CD4-positive, alpha-beta memory T cell (primary cell): ENCODE data around the gene DUOXA1. TPM values are rescaled to one million over a fixed set of nuclear protein-coding genes. Genes with fewer than 3 reads are reported as not detected.

Experiments
- CTCF ChIA-PET: fragments of 350-600 bp; sonication (Branson Sonifier 250); formaldehyde crosslinking; loops from one replicate; lab custom pipeline; 2021; ENCODE audit warnings: inconsistent platforms; ENCODE audit not compliant: partially characterized antibody; lab: Charles Lee
- POLR2A ChIA-PET: fragments of 350-600 bp; sonication (Branson Sonifier 250); formaldehyde crosslinking; loops from one replicate; lab custom pipeline; 2021; ENCODE audit not compliant: partially characterized antibody; lab: Charles Lee
- DNase-seq, 5 donors: peaks; one replicate each; pipeline versions ENCODE4 v3.0.0 to v3.0.0-alpha.2; 2020 to 2022; ENCODE audit warnings: mixed read lengths in 1 of 5
- H3K27ac ChIP-seq: one replicate; pipeline ENCODE4 v1.7.0; 2013; ENCODE audit warnings: low read depth, low read length
- H3K27me3 ChIP-seq: 2 replicates; pipeline ENCODE4 v1.7.0; 2013; ENCODE audit warnings: mild to moderate bottlenecking, low read length, moderate library complexity; ENCODE audit not compliant: insufficient read depth
- H3K36me3 ChIP-seq: 2 replicates; pipeline ENCODE4 v1.7.0; 2013; ENCODE audit warnings: mild to moderate bottlenecking, low read length, moderate library complexity; ENCODE audit not compliant: insufficient read depth
- H3K4me1 ChIP-seq: 2 replicates; pipeline ENCODE4 v1.7.0; 2013; ENCODE audit warnings: mild to moderate bottlenecking, low read length, moderate library complexity; ENCODE audit not compliant: insufficient read depth
- H3K4me3 ChIP-seq, 2 donors: one replicate each; pipeline ENCODE4 v1.7.0; 2013; ENCODE audit warnings: low read length in 2 of 2, mild to moderate bottlenecking in 1 of 2
- H3K9me3 ChIP-seq, 2 donors: one replicate each; pipeline ENCODE4 v1.7.0; 2013; ENCODE audit warnings: low read length in 2 of 2, control low read depth in 1 of 2; ENCODE audit not compliant: control insufficient read depth in 1 of 2
- H3K27ac Mint-ChIP-seq, 7 donors: one replicate each; pipeline ENCODE4 v1.8.0; 2020 to 2021; ENCODE audit warnings: mixed read lengths in 7 of 7, mild to moderate bottlenecking in 6 of 7, inconsistent platforms in 3 of 7, moderate library complexity in 3 of 7
- H3K27me3 Mint-ChIP-seq, 2 donors: one replicate each; pipeline ENCODE4 v1.8.0; 2020 to 2021; ENCODE audit warnings: mixed read lengths in 2 of 2
- H3K36me3 Mint-ChIP-seq, 2 donors: one replicate each; pipeline ENCODE4 v1.8.0; 2020 to 2021; ENCODE audit warnings: mixed read lengths in 2 of 2, inconsistent platforms in 1 of 2, mild to moderate bottlenecking in 1 of 2
- H3K4me1 Mint-ChIP-seq, 4 donors: one replicate each; pipeline ENCODE4 v1.8.0; 2020 to 2021; ENCODE audit warnings: mixed read lengths in 4 of 4, mild to moderate bottlenecking in 1 of 4
- H3K4me3 Mint-ChIP-seq, 8 donors: one replicate each; pipeline ENCODE4 v1.8.0; 2020 to 2021; ENCODE audit warnings: mixed read lengths in 8 of 8, mild to moderate bottlenecking in 7 of 8, moderate library complexity in 6 of 8, inconsistent platforms in 3 of 8
- H3K9me3 Mint-ChIP-seq, 8 donors: one replicate each; pipeline ENCODE4 v1.8.0; 2020 to 2021; ENCODE audit warnings: mixed read lengths in 8 of 8, mild to moderate bottlenecking in 5 of 8, inconsistent platforms in 3 of 8, moderate library complexity in 1 of 8
- intact Hi-C: fragments of 100-400 bp; cut with micrococcal nuclease; formaldehyde crosslinking; loops from one replicate; pipeline ENCODE4 v1.15.1; 2023
- polyA plus RNA-seq, 2 donors: library from polyadenylated mRNA; unstranded; fragments of 300-500 nt; fragmentation: Illumina TruSeq; gene quantifications; one replicate each; pipeline ENCODE4 v1.2.3, GENCODE V29; 2021
- total RNA-seq, 2 experiments: library from RNA; stranded (reverse); gene quantifications; one replicate each; pipeline ENCODE4 v1.2.3, GENCODE V29; 2021

DUOXA1 gene
- total and polyA plus RNA-seq, 4 experiments from 2014 or later, result 0.23 to 0.97 TPM; not detected in 2

- Mint-ChIP-seq H3K27ac (no peak overlapping the region), H3K27me3 (no peaks in the 10 kb centered on the region), H3K4me3 (no peak overlapping the region), H3K36me3 (peaks cover 0 to 4% of the 10 kb centered on the region in 2 donors), H3K4me1 (peaks cover 0 to 4% (median 0%) of the 10 kb centered on the region in 4 donors), H3K9me3 (no peaks in the 10 kb centered on the region)
- no peak for DNase-seq
- Histone ChIP-seq H3K4me1 (no peaks in the 10 kb centered on the region), H3K9me3 (no peaks in the 10 kb centered on the region), H3K27me3 (no peaks in the 10 kb centered on the region), H3K4me3 (no peak overlapping the region), H3K27ac (no peak overlapping the region), H3K36me3 (no peaks in the 10 kb centered on the region)
- POLR2A ChIA-PET, result interaction anchor here (0.5 to 0.9 kb wide), 2 partner anchors 52 to 596 kb away, joined by 3 to 5 read pairs; no protein-coding TSS in a partner anchor
- intact Hi-C loops, result no loop called here
- CTCF ChIA-PET, result interaction anchor here (0.8 to 2.5 kb wide), 3 partner anchors 20 to 28 kb away, joined by 3 to 6 read pairs (median 5); no protein-coding TSS in a partner anchor
Observed at GRCh38 chr15:45146405-45146804, 16.7 kb upstream of the DUOXA1 start.

GRCh38 chr15:45144775-45145174 lies 15.1 kb upstream of the DUOXA1 start:
- H3K9me3 Mint-ChIP-seq, result no peaks in the 10 kb centered on the region
- ChIA-PET CTCF (interaction anchor here (1.6 to 2.5 kb wide), 2 partner anchors 23 to 27 kb away, joined by 4 to 6 read pairs; no protein-coding TSS in a partner anchor), POLR2A (no interaction called here)
- H3K4me3 ChIP-seq, result no peak overlapping the region
- no peak for DNase-seq
- H3K36me3 ChIP-seq, result no peaks in the 10 kb centered on the region
- H3K9me3 ChIP-seq, result no peaks in the 10 kb centered on the region
- H3K27ac Mint-ChIP-seq, result peak overlapping the region in 1 of 7 donors; percentile 47
- no peaks in the 10 kb centered on the region for H3K27me3 Mint-ChIP-seq
- no peak overlapping the region for H3K27ac ChIP-seq
- H3K4me1 ChIP-seq, result no peaks in the 10 kb centered on the region
- no peaks in the 10 kb centered on the region for H3K27me3 ChIP-seq
- no peak overlapping the region for H3K4me3 Mint-ChIP-seq
- intact Hi-C loops, result no loop called here
- H3K4me1 Mint-ChIP-seq, result peaks cover 0 to 4% (median 0%) of the 10 kb centered on the region in 4 donors
- H3K36me3 Mint-ChIP-seq, result peaks cover 0 to 1% of the 10 kb centered on the region in 2 donors

GRCh38 chr15:45143946-45144345 lies 14.3 kb upstream of the DUOXA1 start:
- Histone ChIP-seq H3K4me3 (no peak overlapping the region), H3K36me3 (no peaks in the 10 kb centered on the region), H3K27ac (no peak overlapping the region), H3K27me3 (no peaks in the 10 kb centered on the region), H3K4me1 (no peaks in the 10 kb centered on the region), H3K9me3 (no peaks in the 10 kb centered on the region)
- Mint-ChIP-seq H3K4me3 (no peak overlapping the region), H3K9me3 (no peaks in the 10 kb centered on the region), H3K27ac (no peak overlapping the region), H3K4me1 (peaks cover 0 to 4% (median 0%) of the 10 kb centered on the region in 4 donors), H3K36me3 (peaks cover 0 to 1% of the 10 kb centered on the region in 2 donors), H3K27me3 (no peaks in the 10 kb centered on the region)
- intact Hi-C loops, result no loop called here
- DNase-seq, result no peak
- CTCF ChIA-PET, result interaction anchor here (0.5 to 1.3 kb wide), 2 partner anchors 10 to 17 kb away, joined by 3 read pairs; no protein-coding TSS in a partner anchor
- POLR2A ChIA-PET, result no interaction called here

GRCh38 chr15:45143056-45143455 lies 13.4 kb upstream of the DUOXA1 start:
- H3K27ac ChIP-seq, result no peak overlapping the region
- no peaks in the 10 kb centered on the region for H3K9me3 Mint-ChIP-seq
- ChIA-PET POLR2A (no interaction called here), CTCF (interaction anchor here (1.3 to 2.9 kb wide), 2 partner anchors 17 to 25 kb away, joined by 3 to 11 read pairs; no protein-coding TSS in a partner anchor)
- no peaks in the 10 kb centered on the region for H3K36me3 ChIP-seq
- H3K27ac Mint-ChIP-seq, result no peak overlapping the region
- H3K4me1 ChIP-seq, result no peaks in the 10 kb centered on the region
- no peak for DNase-seq
- no peak overlapping the region for H3K4me3 ChIP-seq
- peaks cover 0 to 2% of the 10 kb centered on the region in 2 donors for H3K27me3 Mint-ChIP-seq
- H3K9me3 ChIP-seq, result no peaks in the 10 kb centered on the region
- peaks cover 0 to 1% of the 10 kb centered on the region in 2 donors for H3K36me3 Mint-ChIP-seq
- intact Hi-C loops, result no loop called here
- no peaks in the 10 kb centered on the region for H3K27me3 ChIP-seq
- H3K4me3 Mint-ChIP-seq, result no peak overlapping the region
- peaks cover 0 to 4% (median 0%) of the 10 kb centered on the region in 4 donors for H3K4me1 Mint-ChIP-seq

DNA sequence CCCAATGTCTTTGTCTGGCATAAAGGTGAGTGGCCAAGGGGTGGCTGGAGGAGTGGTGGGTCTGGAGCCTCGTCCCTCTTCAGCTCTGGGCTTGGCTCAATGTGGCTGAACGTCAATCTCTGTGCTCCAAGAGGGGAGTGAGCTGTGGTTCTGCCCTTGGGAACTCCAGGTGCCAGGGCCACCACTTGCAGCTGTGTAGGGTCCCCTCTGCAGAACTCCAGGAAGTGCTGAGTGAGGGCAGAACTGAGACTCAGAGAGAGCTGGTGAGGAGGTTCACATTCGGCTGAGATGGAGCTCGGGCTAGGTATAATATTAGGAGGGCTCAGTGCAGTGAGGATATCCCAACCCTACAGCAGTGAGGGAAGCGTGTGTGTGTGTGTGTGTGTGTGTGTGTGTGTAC lies 11.7 kb upstream of the DUOXA1 start:
- Histone ChIP-seq H3K4me3 (no peak overlapping the region), H3K27ac (no peak overlapping the region), H3K27me3 (peaks cover 2% of the 10 kb centered on the region), H3K9me3 (no peaks in the 10 kb centered on the region), H3K4me1 (peaks cover 2% of the 10 kb centered on the region), H3K36me3 (no peaks in the 10 kb centered on the region)
- Mint-ChIP-seq H3K4me3 (no peak overlapping the region), H3K4me1 (peaks cover 2 to 6% (median 3%) of the 10 kb centered on the region in 4 donors), H3K27ac (no peak overlapping the region), H3K9me3 (no peaks in the 10 kb centered on the region), H3K36me3 (peaks cover 0 to 1% of the 10 kb centered on the region in 2 donors), H3K27me3 (peaks cover 4 to 7% of the 10 kb centered on the region in 2 donors)
- no peak for DNase-seq
- CTCF ChIA-PET, result interaction anchor here (2.9 to 3.4 kb wide), 2 partner anchors 15 to 23 kb away, joined by 11 read pairs; no protein-coding TSS in a partner anchor
- POLR2A ChIA-PET, result no interaction called here
- intact Hi-C loops, result no loop called here

GRCh38 chr15:45140557-45141250 lies 11.0 kb upstream of the DUOXA1 start:
- H3K27me3 Mint-ChIP-seq, result peaks cover 8 to 11% of the 10 kb centered on the region in 2 donors
- H3K27ac Mint-ChIP-seq, result no peak overlapping the region
- no peaks in the 10 kb centered on the region for H3K36me3 ChIP-seq
- no peaks in the 10 kb centered on the region for H3K9me3 ChIP-seq
- ChIA-PET POLR2A (no interaction called here), CTCF (interaction anchor here (2.9 to 3.4 kb wide), 2 partner anchors 14 to 23 kb away, joined by 11 read pairs; no protein-coding TSS in a partner anchor)
- H3K36me3 Mint-ChIP-seq, result peaks cover 0 to 1% of the 10 kb centered on the region in 2 donors
- intact Hi-C loops, result no loop called here
- no peak for DNase-seq
- H3K4me1 ChIP-seq, result peaks cover 7% of the 10 kb centered on the region
- peaks cover 4 to 9% (median 6%) of the 10 kb centered on the region in 4 donors for H3K4me1 Mint-ChIP-seq
- no peak overlapping the region for H3K4me3 Mint-ChIP-seq
- H3K27me3 ChIP-seq, result peaks cover 5% of the 10 kb centered on the region
- H3K27ac ChIP-seq, result no peak overlapping the region
- no peak overlapping the region for H3K4me3 ChIP-seq
- no peaks in the 10 kb centered on the region for H3K9me3 Mint-ChIP-seq

DNA sequence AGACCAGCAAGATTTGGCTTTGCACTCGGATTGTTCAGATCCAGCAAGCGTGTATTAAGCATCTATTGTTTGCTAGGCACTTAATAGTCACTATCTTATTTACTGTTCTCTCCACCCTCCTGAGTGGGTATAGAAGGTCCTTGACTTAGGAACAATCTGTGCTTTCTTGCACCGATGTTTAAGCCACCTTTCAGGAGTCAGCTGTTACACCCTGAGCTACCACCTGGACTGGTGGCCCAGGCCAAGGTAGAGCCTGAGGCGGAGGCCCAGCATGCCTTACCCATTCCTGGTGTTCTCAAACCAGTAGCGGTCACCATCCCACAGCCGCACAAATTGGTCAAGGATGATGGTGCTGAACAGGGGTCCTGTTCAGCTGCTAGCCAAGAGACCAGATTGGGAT lies 10.1 kb upstream of the DUOXA1 start:
- Mint-ChIP-seq H3K27ac (no peak overlapping the region), H3K4me1 (peaks cover 4 to 12% (median 8%) of the 10 kb centered on the region in 4 donors), H3K27me3 (peaks cover 10 to 13% of the 10 kb centered on the region in 2 donors), H3K9me3 (no peaks in the 10 kb centered on the region), H3K4me3 (no peak overlapping the region), H3K36me3 (no peaks in the 10 kb centered on the region)
- Histone ChIP-seq H3K9me3 (no peaks in the 10 kb centered on the region), H3K4me3 (no peak overlapping the region), H3K27ac (no peak overlapping the region), H3K36me3 (no peaks in the 10 kb centered on the region), H3K4me1 (peaks cover 11% of the 10 kb centered on the region), H3K27me3 (peaks cover 9% of the 10 kb centered on the region)
- POLR2A ChIA-PET, result no interaction called here
- no peak for DNase-seq
- intact Hi-C loops, result no loop called here
- CTCF ChIA-PET, result interaction anchor here (1.2 to 3.4 kb wide), 2 partner anchors 13 to 23 kb away, joined by 3 to 11 read pairs; no protein-coding TSS in a partner anchor
